ENCODE results near the gene ITPK1. TPM values are rescaled to one million over a fixed set of nuclear protein-coding genes. Genes with fewer than 3 reads are reported as not detected.

The ITPK1 gene
- total RNA-seq, 1 experiment from 2014 or later, result 88.6 TPM

DNA sequence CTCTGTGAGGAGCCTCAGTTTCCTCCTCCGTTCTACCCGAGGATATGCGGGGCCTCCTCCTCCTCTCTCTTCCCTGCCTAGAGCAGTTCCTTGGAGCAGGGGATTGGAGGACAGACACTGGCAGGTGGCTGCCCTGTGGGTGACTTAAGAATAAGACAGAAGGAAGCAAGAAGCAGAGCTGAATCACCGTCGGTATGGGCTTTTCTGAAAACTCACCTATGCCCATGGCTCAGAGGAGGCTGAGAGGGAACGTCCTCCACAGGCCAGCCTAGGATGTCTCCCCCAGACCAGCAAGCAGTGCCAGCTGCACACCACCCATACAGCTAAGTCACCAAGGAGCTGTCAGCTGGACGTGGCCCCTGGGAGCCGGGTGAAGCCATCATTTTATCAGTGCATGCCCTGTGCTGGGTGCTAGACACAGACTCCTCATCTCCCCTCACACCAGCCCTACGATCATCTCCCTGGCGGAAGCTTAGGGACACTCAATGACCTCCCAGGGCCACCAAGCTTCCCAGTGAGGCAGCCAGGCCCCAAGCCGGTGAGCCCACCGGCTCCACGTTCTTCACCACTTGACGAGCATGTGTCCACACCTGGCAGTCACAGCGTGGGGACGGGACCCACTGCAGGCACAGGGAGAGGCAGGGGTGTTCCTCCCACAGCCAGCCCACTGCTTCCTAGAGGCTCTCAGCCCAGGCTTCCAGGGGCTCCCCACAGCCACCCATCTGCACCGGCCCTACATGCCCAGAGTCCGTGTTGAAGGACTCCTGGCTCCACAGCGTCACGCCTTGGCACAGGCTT lies 21.4 kb downstream of the ITPK1 start:
- Histone ChIP-seq H3K79me2 (ENCODE audit: low read depth) (peaks cover 90% of the 10 kb centered on the region), H4K20me1 (ENCODE audit: insufficient read depth) (no peaks in the 10 kb centered on the region), H3K27ac (no peak overlapping the region), H2AFZ (no peak overlapping the region), H3K27me3 (ENCODE audit: insufficient read depth, low read depth) (no peaks in the 10 kb centered on the region), H3K9me2 (ENCODE audit: insufficient read depth) (no peaks in the 10 kb centered on the region), H3K9me3 (ENCODE audit: insufficient read depth, low read depth) (no peaks in the 10 kb centered on the region), H3K4me2 (no peak overlapping the region), H3K4me1 (replicated peaks; ENCODE audit: insufficient read depth) (peaks cover 4% of the 10 kb centered on the region; the same call in 1 of the 2 replicates), H3F3A (ENCODE audit: insufficient read depth, low read depth) (no peaks in the 10 kb centered on the region), H3K4me3 (no peak overlapping the region), H3K36me3 (ENCODE audit: low read depth) (no peaks in the 10 kb centered on the region)
- ChIA-PET POLR2A (ENCODE audit: unreplicated experiment) (no interaction called here), CTCF (no interaction called here)
- no peak for TF ChIP-seq EZH2 (IDR thresholded peaks at IDR 0.05; ENCODE audit: low read depth)
- DNase-seq, result no peak
- intact Hi-C loops (cut with micrococcal nuclease; ENCODE audit: unreplicated experiment), result no loop called here
- BruUV-seq (replicated peaks), result no TSS peak

DNA sequence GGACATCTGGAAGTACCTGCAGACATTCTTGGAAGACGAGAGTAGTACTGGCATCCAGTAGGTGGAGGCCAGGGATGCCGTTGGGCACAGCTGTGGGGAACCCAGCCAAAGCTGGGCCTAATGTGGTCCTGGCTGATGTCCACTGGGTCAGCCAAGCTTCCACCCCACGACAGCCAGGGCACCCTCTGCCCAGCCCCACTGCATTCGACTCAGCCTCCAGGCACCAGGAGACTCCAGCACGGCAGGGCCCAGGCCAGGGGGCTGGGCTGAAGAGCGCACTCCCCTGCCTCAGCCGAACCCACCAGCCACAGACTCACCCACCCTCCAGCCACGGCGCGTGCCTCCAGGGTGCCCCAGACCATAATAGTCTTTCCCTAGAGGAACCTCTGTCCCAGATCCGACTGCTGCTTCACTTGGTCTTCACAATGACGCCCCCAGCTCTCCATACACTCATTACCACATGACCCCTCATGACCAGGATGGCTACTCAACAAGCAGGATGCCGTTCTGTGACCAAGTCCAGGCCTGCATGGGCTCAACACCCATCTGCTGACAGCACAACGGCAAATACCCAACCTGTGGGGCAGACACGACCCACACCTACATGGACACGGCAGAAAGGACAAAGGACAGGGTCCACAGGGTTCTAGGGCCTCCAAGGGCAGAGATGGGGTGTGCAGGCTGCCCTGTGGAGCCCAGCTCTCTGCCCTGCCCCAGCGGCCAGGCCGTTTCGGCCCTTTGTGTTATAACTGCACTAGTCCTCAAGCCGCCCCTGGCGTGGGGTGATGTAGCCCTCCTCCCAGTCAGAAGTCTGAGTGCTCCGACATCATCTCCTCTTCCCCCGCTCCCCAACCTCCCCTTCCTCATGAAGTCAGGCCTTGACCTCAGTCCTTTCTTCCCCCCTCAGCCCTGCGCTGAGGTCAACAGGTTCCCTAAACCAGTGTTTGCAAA lies 22.8 kb downstream of the ITPK1 start:
- ChIA-PET CTCF (no interaction called here), POLR2A (ENCODE audit: unreplicated experiment) (no interaction called here)
- Histone ChIP-seq H3K27ac (no peak overlapping the region), H3K36me3 (ENCODE audit: low read depth) (no peaks in the 10 kb centered on the region), H3F3A (ENCODE audit: insufficient read depth, low read depth) (peaks cover 7% of the 10 kb centered on the region; the same call in 1 of the 2 replicates), H4K20me1 (ENCODE audit: insufficient read depth) (no peaks in the 10 kb centered on the region), H3K4me2 (no peak overlapping the region), H3K4me1 (replicated peaks; ENCODE audit: insufficient read depth) (peaks cover 17% of the 10 kb centered on the region), H3K9me2 (ENCODE audit: insufficient read depth) (no peaks in the 10 kb centered on the region), H2AFZ (no peak overlapping the region), H3K27me3 (ENCODE audit: insufficient read depth, low read depth) (no peaks in the 10 kb centered on the region), H3K9me3 (ENCODE audit: insufficient read depth, low read depth) (no peaks in the 10 kb centered on the region), H3K79me2 (ENCODE audit: low read depth) (peaks cover 91% of the 10 kb centered on the region), H3K4me3 (no peak overlapping the region)
- TF ChIP-seq EZH2 (IDR thresholded peaks at IDR 0.05; ENCODE audit: low read depth), result no peak
- TF ChIP-seq, protein P1, sequence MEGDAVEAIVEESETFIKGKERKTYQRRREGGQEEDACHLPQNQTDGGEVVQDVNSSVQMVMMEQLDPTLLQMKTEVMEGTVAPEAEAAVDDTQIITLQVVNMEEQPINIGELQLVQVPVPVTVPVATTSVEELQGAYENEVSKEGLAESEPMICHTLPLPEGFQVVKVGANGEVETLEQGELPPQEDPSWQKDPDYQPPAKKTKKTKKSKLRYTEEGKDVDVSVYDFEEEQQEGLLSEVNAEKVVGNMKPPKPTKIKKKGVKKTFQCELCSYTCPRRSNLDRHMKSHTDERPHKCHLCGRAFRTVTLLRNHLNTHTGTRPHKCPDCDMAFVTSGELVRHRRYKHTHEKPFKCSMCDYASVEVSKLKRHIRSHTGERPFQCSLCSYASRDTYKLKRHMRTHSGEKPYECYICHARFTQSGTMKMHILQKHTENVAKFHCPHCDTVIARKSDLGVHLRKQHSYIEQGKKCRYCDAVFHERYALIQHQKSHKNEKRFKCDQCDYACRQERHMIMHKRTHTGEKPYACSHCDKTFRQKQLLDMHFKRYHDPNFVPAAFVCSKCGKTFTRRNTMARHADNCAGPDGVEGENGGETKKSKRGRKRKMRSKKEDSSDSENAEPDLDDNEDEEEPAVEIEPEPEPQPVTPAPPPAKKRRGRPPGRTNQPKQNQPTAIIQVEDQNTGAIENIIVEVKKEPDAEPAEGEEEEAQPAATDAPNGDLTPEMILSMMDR (conservative IDR thresholded peaks at IDR 0.05), result no peak
- intact Hi-C loops (cut with micrococcal nuclease; ENCODE audit: unreplicated experiment), result no loop called here
- no peak for DNase-seq
- BruUV-seq (replicated peaks), result no TSS peak

DNA sequence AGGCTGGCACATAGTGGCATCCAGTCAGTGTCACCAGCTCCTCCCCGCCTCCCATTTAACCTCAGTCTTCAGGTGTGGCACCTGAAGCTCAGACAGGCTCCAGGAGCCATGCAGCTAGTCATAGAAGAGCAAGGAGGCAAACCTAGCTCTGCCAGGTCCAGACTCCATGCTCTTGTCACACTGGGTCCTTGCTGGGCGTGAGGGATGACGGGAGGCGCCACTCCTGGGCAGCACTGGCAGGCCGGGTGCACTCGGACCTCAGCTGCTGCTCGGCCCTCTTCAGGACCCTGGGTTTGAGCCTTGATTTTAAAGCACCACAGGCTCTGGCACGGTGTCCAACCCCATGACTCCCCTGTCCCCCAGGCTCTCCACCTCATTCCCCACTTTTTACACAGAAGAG lies 24.1 kb downstream of the ITPK1 start:
- intact Hi-C loops (cut with micrococcal nuclease; ENCODE audit: unreplicated experiment), result no loop called here
- no peak overlapping the region for H3K4me2 ChIP-seq
- CTCF ChIA-PET, result no interaction called here
- DNase-seq, result no peak
- no peak overlapping the region for H2AFZ ChIP-seq
- POLR2A ChIA-PET (ENCODE audit: unreplicated experiment), result no interaction called here
- no peaks in the 10 kb centered on the region for H3K36me3 ChIP-seq (ENCODE audit: low read depth)
- H3K79me2 ChIP-seq (ENCODE audit: low read depth), result peaks cover 91% of the 10 kb centered on the region
- peaks cover 29% of the 10 kb centered on the region for H3K4me1 ChIP-seq (replicated peaks; ENCODE audit: insufficient read depth)
- no peaks in the 10 kb centered on the region for H3K9me2 ChIP-seq (ENCODE audit: insufficient read depth)
- TF ChIP-seq EZH2 (IDR thresholded peaks at IDR 0.05; ENCODE audit: low read depth), result no peak
- TF ChIP-seq, protein P1 (conservative IDR thresholded peaks at IDR 0.05), result no peak
- no peaks in the 10 kb centered on the region for H4K20me1 ChIP-seq (ENCODE audit: insufficient read depth)
- H3K27me3 ChIP-seq (ENCODE audit: insufficient read depth, low read depth), result no peaks in the 10 kb centered on the region
- H3K4me3 ChIP-seq, result no peak overlapping the region
- no peaks in the 10 kb centered on the region for H3K9me3 ChIP-seq (ENCODE audit: insufficient read depth, low read depth)
- BruUV-seq (replicated peaks), result no TSS peak
- H3F3A ChIP-seq (ENCODE audit: insufficient read depth, low read depth), result peaks cover 19% of the 10 kb centered on the region
- H3K27ac ChIP-seq, result no peak overlapping the region
